Measurements from ENCODE around the gene SLCO4A1. TPM values are rescaled to one million over a fixed set of nuclear protein-coding genes. Genes with fewer than 3 reads are reported as not detected.

SLCO4A1 gene
- total and polyA plus RNA-seq, 2 donors (not counting 1 experiment from before 2014, with no cell fraction given): 2.1 to 79.5 TPM

DNA sequence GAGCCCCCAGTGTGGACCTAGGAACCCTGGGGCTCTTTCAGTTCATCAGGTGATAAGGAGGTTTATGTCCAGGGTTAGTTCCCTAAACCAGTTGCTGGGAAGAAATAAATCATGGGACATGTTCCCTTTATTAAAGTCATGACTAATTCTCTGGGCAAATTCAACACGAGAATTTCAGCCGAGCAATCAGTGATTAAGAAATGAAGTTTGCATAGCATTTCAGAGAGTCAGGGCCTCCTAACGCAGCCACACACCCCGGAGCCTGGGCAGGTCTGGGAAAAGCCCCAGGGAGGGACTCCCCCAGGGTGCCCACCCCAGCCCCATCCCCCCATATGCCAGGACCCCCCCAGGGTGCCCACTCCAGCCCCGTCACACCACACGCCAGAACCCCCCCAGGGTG, 20.1 kb downstream of the SLCO4A1 start:
- no peaks in the 10 kb centered on the region for H3K27me3 Mint-ChIP-seq
- Histone ChIP-seq H3K27me3 (replicated peaks in 1 of 4; ENCODE audit: control extremely low read depth in 1 of 4, control insufficient read depth in 3 of 4, insufficient read depth in 4 of 4, low read length in 3 of 4) (no peaks in the 10 kb centered on the region), H3K9me3 (ENCODE audit: control extremely low read depth in 1 of 3, control insufficient read depth in 2 of 3, insufficient read depth in 1 of 3, low read length in 2 of 3) (no peaks in the 10 kb centered on the region), H3K4me2 (replicated peaks; ENCODE audit: low read depth, low read length, poor library complexity, severe bottlenecking) (no peak overlapping the region), H3K4me3 (ENCODE audit: control extremely low read depth in 1 of 5, extremely low read depth in 1 of 5, insufficient read depth in 1 of 5, low read depth in 2 of 5, low read length in 4 of 5) (no peak overlapping the region), H3K4me1 (ENCODE audit: control insufficient read depth in 2 of 2, insufficient read depth in 2 of 2, low read length in 2 of 2) (no peaks in the 10 kb centered on the region), H3K27ac (ENCODE audit: low read length in 2 of 2) (no peak overlapping the region), H4K20me1 (ENCODE audit: control insufficient read depth, insufficient read depth, low read length, poor library complexity, severe bottlenecking) (no peaks in the 10 kb centered on the region), H2AFZ (ENCODE audit: insufficient read depth, low read depth, low read length, poor library complexity, severe bottlenecking) (no peak overlapping the region), H3K36me3 (replicated peaks in 1 of 2; ENCODE audit: control extremely low read depth in 1 of 2, control insufficient read depth in 1 of 2, extremely low read depth in 1 of 2, insufficient read depth in 2 of 2, low read length in 1 of 2) (no peaks in the 10 kb centered on the region), H3K79me2 (ENCODE audit: control insufficient read depth, insufficient read depth, low read length) (peaks cover 19% of the 10 kb centered on the region), H3K9ac (ENCODE audit: low read length) (no peak overlapping the region)
- TF ChIP-seq CTCF (IDR thresholded peaks at IDR 0.05): no peak
- TF ChIP-seq EZH2 (IDR thresholded peaks at IDR 0.05; ENCODE audit: borderline replicate concordance, insufficient read depth, low read depth, low read length, poor library complexity, severe bottlenecking): no peak
- no peaks in the 10 kb centered on the region for H3K9me3 Mint-ChIP-seq (ENCODE audit: insufficient read depth)
- ChIA-PET POLR2A (no interaction called here), CTCF (no interaction called here)
- ATAC-seq (ENCODE audit: low read depth) (no peak), DNase-seq (no peak)
- 88% methylated on average over 3 of the region's 6 CpGs for WGBS (ENCODE audit: insufficient coverage)
- no peak overlapping the region for H3K27ac Mint-ChIP-seq
- H3K4me3 Mint-ChIP-seq: no peak overlapping the region
- H3K4me1 Mint-ChIP-seq: peaks cover 2% of the 10 kb centered on the region
- intact Hi-C loops (cut with micrococcal nuclease): no loop called here

DNA sequence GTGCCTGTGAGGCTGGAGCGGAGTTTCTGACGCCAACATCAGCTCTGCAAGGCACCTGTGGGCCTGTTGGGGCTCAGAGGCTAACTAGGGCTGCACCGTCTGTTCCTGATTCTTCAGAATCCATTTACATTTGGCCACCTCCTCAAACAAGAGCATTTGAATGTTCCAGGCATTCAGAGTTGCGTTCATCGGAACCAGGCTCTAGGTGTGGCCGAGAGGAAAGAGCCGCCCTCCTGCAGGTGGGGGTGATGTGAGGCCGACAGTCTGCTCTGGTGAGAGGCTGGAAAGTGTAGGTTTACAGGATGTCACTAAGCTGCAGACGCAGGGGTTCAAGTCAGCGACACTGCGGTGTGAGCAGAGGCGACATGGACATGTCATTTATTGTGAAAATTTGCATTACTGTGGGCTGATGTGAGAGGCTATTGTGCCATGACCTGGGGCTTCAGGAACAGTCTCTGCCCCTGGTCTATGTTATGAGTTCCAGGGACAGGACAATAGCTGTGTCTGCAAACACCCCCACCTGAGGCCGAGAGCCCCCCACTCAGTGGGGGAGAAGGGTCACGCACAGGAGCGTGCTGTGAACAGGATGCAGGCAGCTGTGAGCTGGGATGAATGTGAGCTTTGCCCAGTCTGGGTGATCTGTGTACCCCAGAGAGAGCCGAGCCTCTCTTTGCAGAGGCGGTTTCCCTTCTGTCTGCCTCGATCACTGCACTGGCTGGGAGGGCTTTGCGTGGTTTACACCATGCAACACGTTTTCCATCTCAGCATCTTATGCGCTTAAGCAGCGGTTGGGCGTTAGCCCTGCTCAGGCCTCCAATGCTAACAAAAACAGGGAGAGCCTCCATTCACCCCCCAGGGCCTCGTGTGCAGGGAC, 21.1 kb downstream of the SLCO4A1 start:
- no peaks in the 10 kb centered on the region for H3K27me3 ChIP-seq (replicated peaks in 1 of 4; ENCODE audit: control extremely low read depth in 1 of 4, control insufficient read depth in 3 of 4, insufficient read depth in 4 of 4, low read length in 3 of 4)
- WGBS (ENCODE audit: insufficient coverage): 94% methylated on average over 23 of the region's 24 CpGs
- no peak overlapping the region for H2AFZ ChIP-seq (ENCODE audit: insufficient read depth, low read depth, low read length, poor library complexity, severe bottlenecking)
- no peak overlapping the region for H3K27ac ChIP-seq (ENCODE audit: low read length in 2 of 2)
- ATAC-seq (ENCODE audit: low read depth) (no peak), DNase-seq (no peak)
- Mint-ChIP-seq H3K27ac (no peak overlapping the region), H3K9me3 (ENCODE audit: insufficient read depth) (no peaks in the 10 kb centered on the region), H3K4me3 (no peak overlapping the region), H3K27me3 (no peaks in the 10 kb centered on the region), H3K4me1 (peaks cover 2% of the 10 kb centered on the region)
- no peaks in the 10 kb centered on the region for H3K4me1 ChIP-seq (ENCODE audit: control insufficient read depth in 2 of 2, insufficient read depth in 2 of 2, low read length in 2 of 2)
- no peak for TF ChIP-seq CTCF (IDR thresholded peaks at IDR 0.05)
- TF ChIP-seq EZH2 (IDR thresholded peaks at IDR 0.05; ENCODE audit: borderline replicate concordance, insufficient read depth, low read depth, low read length, poor library complexity, severe bottlenecking): no peak
- ChIA-PET POLR2A (no interaction called here), CTCF (no interaction called here)
- H3K9ac ChIP-seq (ENCODE audit: low read length): no peak overlapping the region
- no peaks in the 10 kb centered on the region for H4K20me1 ChIP-seq (ENCODE audit: control insufficient read depth, insufficient read depth, low read length, poor library complexity, severe bottlenecking)
- H3K4me3 ChIP-seq (ENCODE audit: control extremely low read depth in 1 of 5, extremely low read depth in 1 of 5, insufficient read depth in 1 of 5, low read depth in 2 of 5, low read length in 4 of 5): no peak overlapping the region
- intact Hi-C loops (cut with micrococcal nuclease): no loop called here
- no peak overlapping the region for H3K4me2 ChIP-seq (replicated peaks; ENCODE audit: low read depth, low read length, poor library complexity, severe bottlenecking)
- peaks cover 12% of the 10 kb centered on the region for H3K79me2 ChIP-seq (ENCODE audit: control insufficient read depth, insufficient read depth, low read length)
- H3K9me3 ChIP-seq (ENCODE audit: control extremely low read depth in 1 of 3, control insufficient read depth in 2 of 3, insufficient read depth in 1 of 3, low read length in 2 of 3): no peaks in the 10 kb centered on the region
- no peaks in the 10 kb centered on the region for H3K36me3 ChIP-seq (replicated peaks in 1 of 2; ENCODE audit: control extremely low read depth in 1 of 2, control insufficient read depth in 1 of 2, extremely low read depth in 1 of 2, insufficient read depth in 2 of 2, low read length in 1 of 2)

Measured in B cell (primary cell).